Activated naive CD8-positive, alpha-beta T cell (primary cell): ENCODE measurements around the gene ULK4.
"Not testable (repeated sequence)": the region's sequence is repeated elsewhere in the genome, so short reads cannot be mapped to it uniquely, and the experiment has no call there.

Experiments
- H3K27ac Mint-ChIP-seq: one replicate; pipeline ENCODE4 v1.8.0; 2021; ENCODE audit warnings: mixed read lengths
- H3K27me3 Mint-ChIP-seq: one replicate; pipeline ENCODE4 v1.8.0; 2021; ENCODE audit warnings: mixed read lengths
- H3K36me3 Mint-ChIP-seq: one replicate; pipeline ENCODE4 v1.8.0; 2021; ENCODE audit warnings: mixed read lengths
- H3K4me1 Mint-ChIP-seq: one replicate; pipeline ENCODE4 v1.8.0; 2021; ENCODE audit warnings: low read depth, mixed read lengths
- H3K4me3 Mint-ChIP-seq: one replicate; pipeline ENCODE4 v1.8.0; 2021; ENCODE audit warnings: mild to moderate bottlenecking, mixed read lengths
- H3K9me3 Mint-ChIP-seq: one replicate; pipeline ENCODE4 v1.8.0; 2021; ENCODE audit warnings: low read depth, mixed read lengths

The ULK4 gene

DNA sequence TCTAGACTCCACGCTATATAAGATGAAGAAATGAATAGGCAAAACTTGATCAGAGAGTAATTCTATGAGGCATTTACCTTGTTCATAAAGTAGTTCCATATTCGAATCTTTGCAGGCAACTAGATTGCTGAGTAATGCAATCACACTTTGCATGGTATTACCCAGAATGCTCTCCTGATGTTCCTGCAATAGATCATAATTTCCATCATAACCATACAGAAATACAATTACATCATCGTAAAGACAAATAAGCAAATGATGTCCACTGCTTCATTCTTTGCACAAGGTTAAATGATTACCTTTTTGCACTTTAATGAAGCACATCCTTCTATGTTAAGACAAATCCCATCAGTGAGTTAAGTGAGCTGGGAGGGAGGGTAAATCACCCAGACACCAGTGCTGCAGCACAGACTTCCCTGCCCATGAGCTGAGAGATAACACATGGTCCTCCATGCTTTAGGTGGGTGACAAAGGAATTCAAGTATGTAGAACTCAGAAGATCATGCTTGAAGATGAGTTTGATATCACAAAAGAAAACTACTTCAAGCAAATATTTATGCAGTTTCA lies 395.9 kb downstream of the ULK4 start:
- no peaks in the 10 kb centered on the region for H3K27me3 Mint-ChIP-seq
- H3K9me3 Mint-ChIP-seq, result peaks cover 12% of the 10 kb centered on the region
- no peak overlapping the region for H3K4me3 Mint-ChIP-seq
- peaks cover 33% of the 10 kb centered on the region for H3K36me3 Mint-ChIP-seq
- H3K4me1 Mint-ChIP-seq, result no peaks in the 10 kb centered on the region
- no peak overlapping the region for H3K27ac Mint-ChIP-seq

DNA sequence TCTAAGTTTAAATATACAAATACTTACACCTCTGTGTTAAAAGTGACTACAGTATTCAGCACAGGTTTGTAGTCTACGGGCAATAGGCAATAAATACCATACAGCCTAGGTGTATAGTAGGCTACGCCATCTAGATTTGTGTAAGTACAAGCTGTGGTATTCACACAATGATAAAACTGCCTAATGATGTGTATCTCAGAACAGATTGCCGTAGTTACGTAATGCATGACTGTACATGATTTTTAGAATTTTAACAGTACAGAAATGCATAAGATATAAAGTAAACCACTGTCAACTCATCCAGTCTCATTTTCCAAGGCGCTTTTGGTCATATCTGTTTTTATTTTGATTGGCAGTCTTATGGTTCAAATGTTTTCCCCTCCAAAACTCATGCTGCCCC lies 396.9 kb downstream of the ULK4 start:
- peaks cover 12% of the 10 kb centered on the region for H3K9me3 Mint-ChIP-seq
- no peaks in the 10 kb centered on the region for H3K27me3 Mint-ChIP-seq
- H3K4me1 Mint-ChIP-seq, result no peaks in the 10 kb centered on the region
- no peak overlapping the region for H3K27ac Mint-ChIP-seq
- H3K4me3 Mint-ChIP-seq, result no peak overlapping the region
- peaks cover 33% of the 10 kb centered on the region for H3K36me3 Mint-ChIP-seq

DNA sequence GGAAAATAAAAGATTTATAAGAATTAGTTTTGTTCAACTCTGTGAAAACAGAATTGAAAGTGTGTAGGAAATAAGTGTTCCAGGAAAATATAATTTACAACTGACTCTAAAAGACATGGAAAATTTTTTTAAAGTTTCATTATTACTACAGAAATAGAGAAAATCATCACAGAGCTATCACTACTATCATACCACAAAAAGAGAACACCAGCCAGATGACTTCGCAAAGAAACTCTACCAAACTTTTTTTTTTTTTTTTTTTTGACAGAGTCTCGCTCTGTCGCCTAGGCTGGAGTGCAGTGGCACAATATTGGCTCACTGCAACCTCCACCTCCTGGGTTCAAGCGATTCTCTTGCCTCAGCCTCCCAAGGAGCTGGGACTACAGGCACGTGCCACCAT lies 405.7 kb downstream of the ULK4 start:
- not testable (repeated sequence) for H3K4me1 Mint-ChIP-seq, H3K27me3 Mint-ChIP-seq, H3K4me3 Mint-ChIP-seq, H3K27ac Mint-ChIP-seq
- H3K36me3 Mint-ChIP-seq, result peaks cover 15% of the 10 kb centered on the region
- peaks cover 30% of the 10 kb centered on the region for H3K9me3 Mint-ChIP-seq

DNA sequence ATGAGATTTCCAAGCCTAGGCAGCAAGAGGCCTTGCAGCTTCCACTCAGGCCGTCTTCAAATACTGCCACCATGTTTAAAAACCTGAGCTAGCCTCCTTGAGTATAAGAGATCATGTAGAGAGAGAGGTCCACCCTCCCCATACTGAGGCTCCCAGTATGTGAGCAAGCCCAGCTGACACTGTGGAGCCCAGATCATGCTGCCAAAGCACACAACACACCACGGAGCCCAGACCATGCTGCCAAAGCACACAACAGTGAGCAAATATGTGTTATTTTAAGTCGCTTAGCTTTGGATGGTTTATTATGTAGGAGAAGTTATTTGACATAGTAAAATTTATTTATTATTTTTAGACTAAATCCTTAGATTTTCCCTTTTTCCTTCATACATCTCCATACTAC lies 428.9 kb downstream of the ULK4 start:
- H3K36me3 Mint-ChIP-seq, result peaks cover 6% of the 10 kb centered on the region
- H3K27ac Mint-ChIP-seq, result no peak overlapping the region
- no peak overlapping the region for H3K4me3 Mint-ChIP-seq
- no peaks in the 10 kb centered on the region for H3K9me3 Mint-ChIP-seq
- H3K27me3 Mint-ChIP-seq, result no peaks in the 10 kb centered on the region
- no peaks in the 10 kb centered on the region for H3K4me1 Mint-ChIP-seq

DNA sequence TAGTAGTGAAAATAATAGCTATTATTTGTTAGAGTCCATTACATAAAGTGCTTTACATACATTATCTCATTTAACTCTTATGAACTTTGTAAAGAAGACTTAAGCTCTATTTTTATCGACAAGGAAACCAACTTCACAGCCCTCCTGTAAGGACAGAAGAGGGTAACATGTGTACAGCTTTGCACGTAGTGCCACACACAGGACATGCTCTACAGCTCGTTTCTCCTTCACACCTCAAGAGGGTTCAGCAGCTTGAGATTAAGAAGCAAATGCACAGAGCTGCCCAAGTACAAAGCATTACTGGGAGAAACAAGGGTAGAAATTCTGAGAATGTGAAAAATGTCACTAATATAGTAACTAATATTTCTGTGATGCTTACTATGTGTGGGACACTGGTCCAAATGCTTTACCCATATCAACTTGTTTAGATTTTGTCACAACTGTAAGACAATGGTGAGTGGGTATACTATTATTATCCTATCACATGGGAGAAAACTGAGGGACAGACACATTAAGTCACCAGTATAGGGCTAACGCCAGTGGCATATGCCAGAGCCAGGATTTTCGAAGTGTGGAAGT lies 434.8 kb downstream of the ULK4 start:
- no peaks in the 10 kb centered on the region for H3K9me3 Mint-ChIP-seq
- H3K27me3 Mint-ChIP-seq, result no peaks in the 10 kb centered on the region
- H3K4me3 Mint-ChIP-seq, result no peak overlapping the region
- no peaks in the 10 kb centered on the region for H3K4me1 Mint-ChIP-seq
- H3K36me3 Mint-ChIP-seq, result no peaks in the 10 kb centered on the region
- H3K27ac Mint-ChIP-seq, result no peak overlapping the region

DNA sequence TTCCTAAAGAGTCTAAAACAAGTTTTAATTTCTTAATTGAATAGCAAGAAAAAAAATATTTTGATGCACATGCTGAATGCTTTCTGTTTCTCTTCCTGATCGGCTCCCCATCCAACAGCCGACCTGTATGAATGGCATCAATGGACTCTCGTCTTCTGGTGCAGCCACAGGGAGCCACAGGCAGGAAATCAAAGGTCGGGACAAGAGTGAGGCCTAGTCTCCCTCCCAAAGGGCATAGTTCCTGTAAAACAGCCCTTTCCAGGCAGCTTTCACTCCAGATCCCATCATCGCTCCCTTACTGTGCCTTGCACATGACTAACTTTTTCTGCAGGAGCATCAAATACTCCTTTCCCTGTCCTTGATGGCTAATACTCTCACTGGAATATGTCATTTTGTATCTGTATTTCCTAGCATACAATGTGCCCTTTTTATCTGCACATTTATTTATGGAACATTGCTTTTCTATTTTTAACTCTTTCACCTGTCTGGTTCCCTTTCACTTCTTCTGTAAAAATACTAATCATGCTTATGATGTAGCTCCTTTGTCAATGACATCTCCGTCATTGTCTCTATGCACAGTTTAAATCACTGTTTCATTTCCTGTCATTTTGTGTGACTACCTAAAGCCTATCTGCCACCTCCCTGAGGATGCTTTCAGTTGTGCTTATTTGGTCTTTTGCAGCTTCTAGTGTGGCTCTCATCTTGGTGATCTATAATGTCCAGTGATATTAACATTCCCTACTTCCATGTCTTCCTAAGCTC lies 436.4 kb downstream of the ULK4 start:
- no peaks in the 10 kb centered on the region for H3K9me3 Mint-ChIP-seq
- H3K36me3 Mint-ChIP-seq, result peaks cover under 1% of the 10 kb centered on the region
- H3K27ac Mint-ChIP-seq, result no peak overlapping the region
- H3K4me1 Mint-ChIP-seq, result no peaks in the 10 kb centered on the region
- H3K4me3 Mint-ChIP-seq, result no peak overlapping the region
- no peaks in the 10 kb centered on the region for H3K27me3 Mint-ChIP-seq

DNA sequence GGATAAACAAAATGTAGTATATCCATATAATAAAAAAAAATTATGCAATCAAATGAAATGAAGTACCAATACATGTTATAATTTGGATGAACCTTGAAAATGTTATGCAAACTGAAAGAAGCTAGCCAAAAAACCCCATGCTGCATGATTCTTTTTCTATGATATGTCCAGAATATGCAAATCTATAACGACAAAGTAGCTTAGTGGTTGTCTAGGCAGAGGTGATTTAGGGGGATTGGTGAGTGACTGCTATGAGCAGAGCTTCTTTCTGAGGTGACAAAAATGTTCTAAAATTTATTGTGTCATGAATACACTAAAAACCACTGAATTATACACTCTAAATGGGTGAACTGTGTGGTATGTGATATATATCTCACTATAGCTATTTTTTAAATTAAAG lies 438.0 kb downstream of the ULK4 start:
- Mint-ChIP-seq H3K9me3 (no peaks in the 10 kb centered on the region), H3K36me3 (peaks cover 4% of the 10 kb centered on the region), H3K27ac (no peak overlapping the region), H3K27me3 (no peaks in the 10 kb centered on the region), H3K4me3 (no peak overlapping the region), H3K4me1 (no peaks in the 10 kb centered on the region)

DNA sequence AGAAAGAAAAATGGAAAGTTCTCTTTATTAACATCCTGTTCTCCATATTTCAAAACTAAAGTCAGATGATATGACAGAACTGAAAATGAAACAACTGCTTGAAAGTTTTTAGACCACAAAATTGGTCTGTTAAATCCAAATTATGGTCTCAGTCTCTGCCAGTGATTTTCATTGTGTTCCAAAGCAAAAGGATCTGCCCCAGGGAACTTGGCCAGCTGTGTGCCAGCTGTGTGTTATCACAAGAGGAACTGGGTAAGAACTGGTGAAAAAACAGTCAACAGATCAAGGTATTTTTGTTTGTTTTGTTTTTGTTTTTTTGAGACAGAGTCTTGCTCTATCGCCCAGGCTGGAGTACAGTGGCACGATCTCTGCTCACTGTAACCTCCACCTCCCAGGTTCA lies 439.3 kb downstream of the ULK4 start:
- Mint-ChIP-seq H3K4me3 (no peak overlapping the region), H3K9me3 (no peaks in the 10 kb centered on the region), H3K36me3 (peaks cover 4% of the 10 kb centered on the region), H3K4me1 (no peaks in the 10 kb centered on the region), H3K27ac (no peak overlapping the region), H3K27me3 (no peaks in the 10 kb centered on the region)

DNA sequence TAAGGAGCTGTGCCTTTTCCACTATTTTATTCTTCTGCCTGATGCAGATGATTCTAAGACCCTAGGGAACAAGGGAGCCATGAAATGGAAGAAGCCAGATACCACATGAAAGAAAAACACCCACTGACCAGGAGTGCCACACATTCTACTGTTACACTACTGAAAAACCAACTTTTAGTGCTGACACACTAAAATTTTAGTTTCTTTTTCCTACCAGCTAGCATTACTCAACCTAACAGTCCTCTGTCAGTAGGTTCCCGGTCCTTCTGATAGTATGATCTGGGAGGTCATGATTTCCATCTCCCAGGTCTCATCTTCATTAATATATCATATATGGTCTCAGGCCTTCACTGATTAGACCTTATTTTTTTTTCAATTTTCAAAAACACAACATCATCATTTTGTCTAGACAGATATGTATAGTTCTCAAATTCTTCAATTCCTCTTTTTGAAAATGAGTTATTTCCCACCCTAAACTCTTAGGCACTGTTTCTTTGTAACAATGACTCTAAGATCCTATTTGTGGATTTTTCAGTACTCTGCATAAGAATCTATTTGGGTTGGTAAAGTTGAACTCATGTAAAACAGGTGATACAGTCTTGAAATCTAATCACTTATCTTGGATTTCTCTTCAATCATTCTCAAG lies 440.8 kb downstream of the ULK4 start:
- H3K27ac Mint-ChIP-seq, result no peak overlapping the region
- no peak overlapping the region for H3K4me3 Mint-ChIP-seq
- H3K4me1 Mint-ChIP-seq, result no peaks in the 10 kb centered on the region

DNA sequence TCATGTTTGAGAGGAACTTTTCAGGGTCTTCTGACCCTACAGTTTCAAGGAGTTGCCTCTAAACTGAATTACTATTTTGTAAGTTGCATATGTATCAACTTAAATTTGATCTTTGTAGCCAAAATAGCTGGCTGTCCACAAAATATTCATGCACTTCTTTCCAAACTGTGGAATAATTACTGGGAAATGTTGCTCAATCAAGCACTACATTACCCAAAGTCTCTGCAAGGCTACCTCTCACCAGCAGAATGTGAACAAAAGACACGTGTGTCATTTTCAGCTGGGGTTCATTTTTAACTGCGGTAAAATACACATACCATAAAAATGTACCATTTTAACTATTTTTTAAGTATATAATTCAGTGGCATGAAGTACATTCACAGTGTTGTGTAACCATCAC lies 442.2 kb downstream of the ULK4 start:
- no peak overlapping the region for H3K27ac Mint-ChIP-seq
- no peaks in the 10 kb centered on the region for H3K27me3 Mint-ChIP-seq
- no peaks in the 10 kb centered on the region for H3K4me1 Mint-ChIP-seq
- H3K36me3 Mint-ChIP-seq, result peaks cover 7% of the 10 kb centered on the region
- peaks cover 9% of the 10 kb centered on the region for H3K9me3 Mint-ChIP-seq
- no peak overlapping the region for H3K4me3 Mint-ChIP-seq

More for the DNA sequence above, 440.8 kb downstream of the ULK4 start:
- Mint-ChIP-seq H3K27me3 (no peaks in the 10 kb centered on the region), H3K9me3 (peaks cover 9% of the 10 kb centered on the region), H3K36me3 (peaks cover 4% of the 10 kb centered on the region)

DNA sequence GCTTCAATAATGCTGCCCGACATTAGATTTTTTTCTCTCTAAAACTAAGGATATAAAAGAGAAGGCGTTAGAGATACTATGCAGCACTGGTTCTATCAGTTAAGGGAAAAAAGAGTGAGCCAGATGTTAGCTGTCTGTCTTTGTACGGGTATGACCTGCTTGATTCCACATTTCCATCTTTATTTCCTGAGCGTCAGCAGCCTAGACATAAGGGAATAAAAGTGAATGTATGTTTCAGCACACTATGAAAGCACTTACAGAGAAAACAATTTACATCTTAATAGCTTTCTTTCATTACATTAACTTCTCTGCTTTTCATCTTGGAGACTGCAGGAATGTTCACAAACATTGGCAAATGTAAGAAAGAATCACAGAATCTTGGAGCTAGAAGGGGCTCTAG lies 443.3 kb downstream of the ULK4 start:
- Mint-ChIP-seq H3K9me3 (peaks cover 12% of the 10 kb centered on the region), H3K27ac (no peak overlapping the region), H3K36me3 (peaks cover 11% of the 10 kb centered on the region), H3K4me1 (no peaks in the 10 kb centered on the region), H3K27me3 (no peaks in the 10 kb centered on the region), H3K4me3 (no peak overlapping the region)

DNA sequence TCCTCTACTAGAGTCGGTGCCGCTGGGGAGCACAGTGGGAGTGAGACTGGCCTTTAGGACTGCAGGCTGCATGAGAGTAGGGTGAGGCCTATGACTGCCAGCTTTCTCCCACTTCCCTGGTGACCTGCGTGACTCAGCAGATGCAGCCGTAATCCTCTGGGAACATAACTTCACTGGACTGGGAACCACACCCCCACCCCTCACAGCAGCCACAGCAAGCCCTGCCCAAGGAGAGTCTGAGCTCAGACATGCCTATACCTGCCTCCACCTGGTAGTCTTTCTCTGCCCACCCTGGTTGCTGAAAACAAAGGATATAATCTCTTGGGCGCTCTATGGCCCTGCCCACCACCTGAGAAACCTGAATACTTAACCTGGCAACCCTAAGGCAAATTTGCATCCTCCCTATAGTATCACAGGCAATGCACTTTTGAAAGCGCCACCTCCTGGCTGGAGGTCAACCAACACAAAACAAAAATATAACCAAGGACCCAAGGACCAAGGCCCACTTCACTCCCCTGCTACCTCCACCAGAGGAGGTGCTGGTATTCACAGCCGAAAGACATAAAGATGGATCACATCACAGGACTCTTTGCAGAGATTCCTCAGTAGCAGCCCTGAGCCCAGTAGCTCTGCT lies 453.7 kb downstream of the ULK4 start:
- H3K4me3 Mint-ChIP-seq, result no peak overlapping the region
- no peak overlapping the region for H3K27ac Mint-ChIP-seq
- H3K4me1 Mint-ChIP-seq, result no peaks in the 10 kb centered on the region
- no peaks in the 10 kb centered on the region for H3K27me3 Mint-ChIP-seq
- H3K9me3 Mint-ChIP-seq, result peaks cover 24% of the 10 kb centered on the region
- peaks cover 28% of the 10 kb centered on the region for H3K36me3 Mint-ChIP-seq

DNA sequence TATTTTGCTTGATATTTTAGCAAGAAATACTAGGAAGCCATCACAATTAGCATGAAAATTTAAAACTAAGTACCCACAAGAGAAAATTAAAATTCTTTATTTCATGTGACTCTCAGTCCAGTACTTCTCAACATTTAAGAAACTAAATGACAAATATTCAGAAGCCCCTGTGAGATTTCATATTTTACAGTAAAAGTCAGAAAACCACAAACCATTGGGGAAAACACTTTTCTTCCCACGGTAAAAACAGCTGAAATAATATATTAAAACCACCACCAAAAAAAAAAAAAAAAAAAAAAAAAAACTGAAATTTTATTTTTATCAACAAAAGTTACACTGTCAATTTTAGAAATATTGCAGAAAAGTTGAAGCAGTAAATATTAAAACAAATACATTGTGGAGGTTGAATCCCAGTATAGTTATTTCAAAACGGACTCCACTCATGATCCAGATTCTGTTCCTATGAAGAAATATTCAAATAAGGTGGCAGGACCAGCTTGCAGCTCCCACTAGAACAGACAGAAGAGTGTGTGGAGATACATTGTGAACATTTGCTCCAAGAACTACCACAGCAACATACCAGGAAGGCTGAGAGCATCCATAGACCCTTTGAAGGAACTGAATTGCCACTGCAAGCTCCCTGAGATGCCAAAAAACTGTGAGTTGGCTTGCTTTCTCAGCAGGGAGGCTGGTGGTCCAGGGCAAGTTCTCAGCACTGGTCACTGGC lies 454.4 kb downstream of the ULK4 start:
- no peaks in the 10 kb centered on the region for H3K4me1 Mint-ChIP-seq
- H3K9me3 Mint-ChIP-seq, result peaks cover 24% of the 10 kb centered on the region
- H3K27me3 Mint-ChIP-seq, result no peaks in the 10 kb centered on the region
- H3K36me3 Mint-ChIP-seq, result peaks cover 23% of the 10 kb centered on the region
- no peak overlapping the region for H3K27ac Mint-ChIP-seq
- H3K4me3 Mint-ChIP-seq, result no peak overlapping the region

DNA sequence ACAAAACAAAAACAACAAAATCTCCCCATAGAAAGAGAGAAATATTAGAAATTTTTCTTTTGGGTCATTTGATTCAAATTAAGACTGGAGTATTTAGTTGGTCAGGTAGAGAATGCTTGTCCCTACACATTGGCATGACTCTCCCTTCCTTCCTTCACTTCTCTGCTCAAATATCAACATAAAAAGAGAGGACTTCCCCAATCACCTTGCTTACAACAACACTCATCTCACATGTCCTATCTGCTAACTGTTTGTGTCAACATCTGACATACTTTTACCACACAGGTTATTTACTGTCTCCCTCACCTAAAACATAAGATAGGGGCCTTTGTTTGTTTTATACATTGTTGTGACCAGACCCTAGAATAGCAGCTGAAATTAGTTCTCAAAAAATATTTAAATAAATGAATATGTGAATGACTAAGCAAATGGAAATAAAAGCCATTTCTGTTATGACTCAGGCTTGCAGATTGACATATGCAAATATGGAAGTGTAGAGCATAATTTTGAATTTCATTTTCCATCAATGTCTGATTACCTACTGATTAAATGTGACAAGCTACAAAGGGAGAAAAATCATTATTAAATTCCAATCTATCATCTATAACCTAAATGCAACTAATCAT lies 457.8 kb downstream of the ULK4 start:
- Mint-ChIP-seq H3K27ac (no peak overlapping the region), H3K36me3 (peaks cover 10% of the 10 kb centered on the region), H3K4me1 (no peaks in the 10 kb centered on the region)

More for the DNA sequence above, 457.8 kb downstream of the ULK4 start:
- Mint-ChIP-seq H3K9me3 (peaks cover 5% of the 10 kb centered on the region), H3K4me3 (no peak overlapping the region), H3K27me3 (no peaks in the 10 kb centered on the region)
